ENCODE measurements around the gene BAHCC1. TPM values are rescaled to one million over a fixed set of nuclear protein-coding genes. Genes with fewer than 3 reads are reported as not detected.
A peak's percentile ranks its signal among the peaks of the same experiment; 100 is the strongest.

BAHCC1 gene
- total and polyA plus RNA-seq, 2 of the 8 experiments (the other 6 are each of a cell fraction or from before 2014, with no cell fraction given), result 0.26 to 0.58 TPM

GRCh38 chr17:81371910-81372760 lies 23.1 kb upstream of the BAHCC1 start:
- Histone ChIP-seq H4K91ac (replicated peaks; ENCODE audit: insufficient read length, low read length) (no peak overlapping the region), H3K18ac (ENCODE audit: extremely low read depth, low read length) (no peak overlapping the region), H3K56ac (replicated peaks; ENCODE audit: insufficient read length, low read depth, low read length) (no peak overlapping the region), H4K20me1 (replicated peaks in 1 of 2; ENCODE audit: control insufficient read depth in 1 of 2, insufficient read depth in 2 of 2, low read length in 2 of 2) (no peaks in the 10 kb centered on the region), H3K23me2 (ENCODE audit: low read depth, low read length) (no peaks in the 10 kb centered on the region), H2BK5ac (ENCODE audit: low read depth, low read length) (no peak overlapping the region), H3K9me3 (ENCODE audit: insufficient read depth in 2 of 2, low read depth in 1 of 2, low read length in 1 of 2) (no peaks in the 10 kb centered on the region), H3K79me2 (ENCODE audit: control insufficient read depth in 1 of 2, insufficient read depth in 2 of 2, low read length in 2 of 2) (no peaks in the 10 kb centered on the region), H3K27me3 (replicated peaks in 1 of 4; ENCODE audit: control insufficient read depth in 3 of 4, extremely low read depth in 1 of 4, insufficient read depth in 3 of 4, low read length in 3 of 4) (no peaks in the 10 kb centered on the region), H3K14ac (ENCODE audit: insufficient read length) (no peak overlapping the region), H4K8ac (ENCODE audit: extremely low read depth, insufficient read depth, low read length) (peak overlapping the region; percentile 57; the same call in 1 of the 2 replicates), H3K79me1 (ENCODE audit: low read depth, low read length) (no peaks in the 10 kb centered on the region), H3K36me3 (ENCODE audit: control insufficient read depth in 2 of 4, insufficient read depth in 4 of 4, low read length in 3 of 4) (no peaks in the 10 kb centered on the region), H3K23ac (ENCODE audit: insufficient read length) (no peak overlapping the region), H3K4ac (replicated peaks; ENCODE audit: insufficient read length, low read depth, low read length) (no peak overlapping the region), H2AK5ac (ENCODE audit: low read depth, low read length) (no peak overlapping the region), H3K4me1 (replicated peaks in 1 of 4; ENCODE audit: control insufficient read depth in 3 of 4, insufficient read depth in 4 of 4, low read length in 3 of 4) (no peaks in the 10 kb centered on the region; a peak in 1 of 7 replicates), H4K5ac (ENCODE audit: insufficient read length, low read depth, low read length) (no peak overlapping the region), H3K27ac (ENCODE audit: low read depth, low read length) (no peak overlapping the region), H3K9ac (replicated peaks in 1 of 4; ENCODE audit: extremely low read depth in 1 of 4, low read depth in 3 of 4, low read length in 3 of 4) (no peak overlapping the region), H2BK12ac (ENCODE audit: low read depth, low read length) (peak overlapping the region; percentile 50; the same call in 1 of the 2 replicates), H2AFZ (ENCODE audit: low read length) (no peak overlapping the region), H2BK20ac (ENCODE audit: low read length) (no peak overlapping the region), H3K4me3 (ENCODE audit: extremely low read depth in 1 of 4, insufficient read depth in 2 of 4, low read depth in 3 of 4, low read length in 4 of 4) (no peak overlapping the region), H2BK15ac (ENCODE audit: low read length) (no peak overlapping the region), H2BK120ac (replicated peaks; ENCODE audit: low read depth, low read length) (no peak overlapping the region), H3K4me2 (ENCODE audit: insufficient read depth in 1 of 2, low read depth in 2 of 2, low read length in 2 of 2) (no peak overlapping the region)
- DNase-seq (ENCODE audit: low read depth in 1 of 2, low spot score in 2 of 2) (no peak), FAIRE-seq (no peak)
- WGBS, 2 experiments (ENCODE audit: extremely low coverage in 1 of 2, insufficient coverage in 1 of 2, insufficient read length in 1 of 2, insufficient replicate concordance in 2 of 2, low coverage in 1 of 2, low lambda C conversion rate in 2 of 2, missing lambda C conversion rate in 1 of 2), result 88% methylated on average over 22 of the region's 22 CpGs; no CpG with 5 or more reads in 1 of the 2 experiments
- POLR2A ChIA-PET (ENCODE audit: partially characterized antibody), result interaction anchor here (0.5 kb wide), 1 partner anchor 13 kb away, joined by 3 read pairs; no protein-coding TSS in a partner anchor
- CTCF ChIA-PET (ENCODE audit: partially characterized antibody), result interaction anchor here (0.6 to 2.5 kb wide), 12 partner anchors 9 to 1980 kb away, joined by 3 to 8 read pairs (median 4); no protein-coding TSS in a partner anchor
- TF ChIP-seq SUZ12 (IDR thresholded peaks at IDR 0.05; ENCODE audit: low read length) (no peak), ASH2L (IDR thresholded peaks at IDR 0.05; ENCODE audit: low read length) (no peak), MAX (IDR thresholded peaks at IDR 0.05) (peak; percentile 29; the same call in 1 of the 2 replicates), RAD21 (IDR thresholded peaks at IDR 0.05 in 1 of 2, conservative IDR thresholded peaks at IDR 0.05 in 1 of 2; ENCODE audit: low read depth in 2 of 2, low read length in 2 of 2) (peak; percentile 33 to 60), CTCF (IDR thresholded peaks at IDR 0.05; ENCODE audit: control extremely low read depth in 1 of 3, insufficient read depth in 1 of 3, low read depth in 1 of 3, low read length in 3 of 3) (peak; percentile 34 to 65 (median 60); a peak in 3 of 4 replicates), FOSL1 (IDR thresholded peaks at IDR 0.05; ENCODE audit: insufficient read depth, low read depth, low read length) (no peak)

Data from H1 (cell line).